ENCODE results near the gene FAM3A.
"Not testable (repeated sequence)": the region's sequence is repeated elsewhere in the genome, so short reads cannot be mapped to it uniquely, and the experiment has no call there.

FAM3A gene

DNA sequence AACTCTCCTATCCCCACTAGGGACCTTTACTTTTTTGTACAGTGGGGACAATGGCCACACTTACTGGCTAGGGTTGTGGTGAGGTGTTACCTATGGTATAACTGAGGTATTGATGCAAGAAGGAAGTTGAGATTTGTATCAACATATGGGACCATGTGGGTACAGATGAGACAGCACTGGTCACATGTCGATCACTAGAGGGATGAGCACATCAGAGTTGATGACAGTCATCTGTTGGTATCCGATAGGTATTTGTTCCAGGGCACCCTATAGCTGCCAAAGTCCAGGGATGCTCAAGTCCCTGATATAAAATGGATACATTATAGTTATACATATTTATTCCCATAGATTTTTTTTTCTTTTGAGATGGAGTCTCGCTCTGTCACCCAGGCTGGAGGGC, 13.0 kb downstream of the FAM3A start:
- no peak for DNase-seq (ENCODE audit: low read depth)

DNA sequence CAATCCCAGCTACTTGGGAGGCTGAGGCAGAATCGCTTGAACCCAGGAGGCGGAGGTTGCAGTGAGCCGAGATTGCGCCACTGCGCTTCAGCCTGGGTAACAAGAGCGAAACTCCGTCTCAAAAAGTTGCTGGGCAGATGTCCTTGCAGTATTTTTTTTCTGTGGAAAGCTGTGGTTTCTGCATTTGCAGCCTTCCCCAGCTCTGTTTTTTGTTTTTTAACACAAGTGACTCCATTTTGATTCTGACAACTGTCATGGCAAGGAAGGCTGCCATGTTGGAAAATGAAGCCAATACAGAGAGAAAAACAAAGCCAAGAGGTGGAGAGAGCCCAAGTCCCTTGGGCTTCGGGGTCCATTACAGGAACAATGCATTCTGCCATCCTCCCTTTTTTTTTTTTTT, 13.9 kb downstream of the FAM3A start:
- no peak for DNase-seq (ENCODE audit: low read depth)

GRCh38 chrX:154501423-154501822, 14.6 kb downstream of the FAM3A start:
- DNase-seq (ENCODE audit: low read depth), result not testable (repeated sequence)

DNA sequence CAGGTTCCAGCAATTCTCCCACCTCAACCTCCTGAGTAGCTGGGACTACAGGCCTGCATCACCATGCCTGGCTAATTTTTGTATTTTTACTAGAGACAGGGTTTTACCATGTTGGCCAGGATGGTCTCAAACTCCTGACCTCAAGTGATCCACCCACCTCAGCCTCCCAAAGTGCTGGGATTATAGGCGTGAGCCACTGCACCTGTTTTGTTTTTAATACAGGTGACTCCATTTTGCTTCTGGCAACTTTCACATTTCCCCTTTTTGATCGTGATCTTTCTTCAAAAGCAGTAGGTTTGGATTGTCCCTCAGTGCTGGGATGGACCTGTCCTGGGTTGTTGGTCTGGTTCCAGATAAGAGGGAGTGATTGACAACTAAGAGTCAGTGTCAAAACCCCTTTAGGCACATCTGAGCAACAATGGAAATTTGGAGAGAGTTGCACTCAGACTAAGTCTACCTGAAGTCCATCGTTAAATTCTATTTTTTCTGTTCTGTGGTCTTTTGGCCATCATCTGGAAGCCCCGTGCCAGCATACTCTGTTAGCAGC, 19.4 kb downstream of the FAM3A start:
- not testable (repeated sequence) for DNase-seq (ENCODE audit: low read depth)

DNA sequence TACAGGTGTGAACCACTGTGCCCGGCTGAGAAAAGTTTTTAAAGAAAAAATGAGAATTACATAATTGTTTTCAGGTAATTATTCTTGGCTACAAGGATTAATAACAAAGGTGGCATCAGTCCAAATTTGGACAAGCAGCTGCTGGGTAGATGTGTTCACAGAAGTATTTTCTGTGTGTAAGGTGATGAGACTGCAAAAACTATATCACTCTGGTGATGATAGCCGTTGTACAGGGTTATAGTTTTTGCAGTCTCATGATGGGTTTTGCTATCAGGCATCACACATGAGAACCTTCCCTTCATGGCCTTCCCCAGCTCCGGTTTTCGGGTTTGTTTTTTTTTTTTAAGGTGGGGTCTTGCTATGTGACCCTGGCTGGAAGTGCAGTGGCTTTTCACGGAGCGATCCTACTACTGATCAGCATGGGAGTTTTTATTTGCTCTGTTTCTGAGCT, 20.5 kb downstream of the FAM3A start:
- no peak for DNase-seq (ENCODE audit: low read depth)

DNA sequence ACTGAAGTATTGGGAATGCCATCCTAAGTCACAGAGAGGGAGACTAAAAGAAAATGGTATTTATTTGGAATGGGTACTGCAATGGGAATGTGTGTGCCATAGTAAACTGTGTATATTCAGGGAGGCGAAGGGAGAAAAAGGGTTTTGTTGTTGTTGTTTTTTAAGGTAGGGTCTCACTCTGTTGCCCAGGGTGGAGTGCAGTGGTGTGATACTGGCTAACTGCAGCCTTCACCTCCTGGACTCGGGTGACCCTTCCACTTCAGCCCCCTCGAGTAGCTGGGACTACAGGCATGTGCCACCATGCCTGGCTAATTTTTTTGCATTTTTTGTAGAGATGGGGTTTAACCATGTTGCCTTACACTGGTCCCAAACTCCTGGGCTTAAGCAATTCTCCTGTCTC, 21.3 kb downstream of the FAM3A start:
- DNase-seq (ENCODE audit: low read depth), result no peak

DNA sequence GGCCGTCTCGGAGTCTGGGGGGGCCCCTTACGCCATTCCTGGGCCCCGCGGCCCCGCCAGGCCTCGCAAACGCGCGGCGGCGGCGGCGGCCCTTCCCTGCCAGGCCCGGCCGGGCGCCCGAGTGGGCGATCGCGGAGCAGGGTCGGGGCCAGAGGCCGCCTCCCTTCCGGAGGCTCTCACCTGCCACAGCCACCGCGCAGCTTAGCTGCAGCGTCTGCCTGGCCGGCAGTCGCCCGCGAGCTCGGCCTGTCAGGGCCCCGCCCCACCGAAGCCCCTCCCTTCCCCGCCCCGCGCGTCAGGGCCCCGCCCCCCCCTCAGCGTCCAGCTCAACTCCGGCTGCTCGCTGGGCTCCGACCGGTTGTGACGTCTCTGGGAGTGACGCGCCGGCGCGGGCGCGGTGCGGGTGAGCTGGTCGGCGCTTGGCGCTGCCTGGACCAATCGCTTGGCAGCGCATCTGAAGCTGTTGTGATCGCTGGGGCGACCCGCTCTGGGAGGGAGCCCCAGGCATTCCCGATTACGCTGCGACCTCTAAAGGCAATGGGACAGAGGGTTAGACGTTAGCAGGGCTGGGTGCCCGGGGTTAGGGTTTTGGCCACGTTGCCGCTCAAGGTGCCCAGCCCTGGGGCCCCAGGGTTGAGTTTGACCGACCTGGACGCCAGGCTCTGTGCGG, 25.5 kb downstream of the FAM3A start, which contains the start of gene SLC10A3:
Gene SLC10A3, minus strand, starts transcription at position 216 of the 670 bp plus-strand sequence. CDS start 1,689 bp downstream, outside the sequence.
- peak; percentile 75 for DNase-seq (ENCODE audit: low read depth)

GRCh38 chrX:154490021-154490413, 26.0 kb downstream of the FAM3A start:
- DNase-seq (ENCODE audit: low read depth), result no peak

DNA sequence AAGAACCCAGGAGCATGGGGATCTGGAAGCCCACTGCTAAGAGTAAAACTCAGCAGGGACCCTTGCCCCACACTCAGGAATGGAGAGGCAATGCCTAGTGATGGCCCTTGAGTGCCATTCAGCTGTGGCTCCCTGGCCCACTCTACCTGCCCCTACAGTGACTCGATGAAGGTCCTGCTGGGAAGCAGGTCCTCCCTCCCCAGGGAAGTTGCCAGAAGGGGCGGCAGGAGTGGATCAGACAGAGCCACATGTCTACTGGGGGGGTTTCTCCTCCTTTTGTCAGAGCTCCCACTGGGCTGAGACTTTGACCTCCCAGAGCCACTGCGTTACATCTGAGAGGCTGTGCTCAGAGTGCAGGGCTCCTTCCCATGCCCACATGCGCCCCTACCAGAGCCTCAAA, 26.9 kb downstream of the FAM3A start:
- DNase-seq (ENCODE audit: low read depth), result no peak

GRCh38 chrX:154488336-154489075, 27.5 kb downstream of the FAM3A start:
- no peak for DNase-seq (ENCODE audit: low read depth)

DNA sequence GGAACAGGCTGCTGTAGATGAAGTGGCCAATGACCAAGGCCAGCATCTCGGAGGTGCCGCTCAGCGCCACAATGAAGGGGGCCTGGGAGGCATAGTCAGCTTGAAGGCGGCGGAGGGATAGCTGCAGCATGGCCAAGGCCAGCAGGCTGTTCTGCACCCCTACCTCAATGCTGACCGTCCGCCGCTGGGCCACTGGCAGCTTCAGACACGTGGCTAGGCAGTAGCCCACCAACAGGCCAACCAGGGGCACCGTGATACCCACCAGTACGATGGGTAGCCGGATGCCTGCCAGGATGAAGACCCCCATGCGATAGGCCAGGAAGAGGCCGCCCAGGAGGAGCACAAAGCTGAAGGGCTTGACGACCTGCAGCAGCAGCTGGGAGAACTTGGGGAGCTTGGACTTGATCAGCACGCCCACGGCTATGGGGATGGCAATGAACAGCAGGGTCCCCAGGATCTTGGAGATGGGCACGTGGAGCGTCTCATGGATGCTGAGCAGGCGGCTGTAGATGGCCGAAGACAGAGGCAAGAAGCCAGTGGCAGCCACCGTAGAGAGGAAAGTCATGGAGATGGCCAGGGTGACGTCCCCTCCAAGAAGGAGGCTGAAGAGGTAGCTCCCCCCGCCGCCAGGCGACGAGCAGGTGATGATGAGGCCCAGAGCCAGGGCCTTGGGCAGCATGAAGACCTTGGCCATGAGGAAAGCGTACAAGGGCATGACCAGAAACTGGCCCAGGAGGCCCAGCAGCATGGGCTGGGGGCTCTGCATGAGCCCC, 28.3 kb downstream of the FAM3A start:
- no peak for DNase-seq (ENCODE audit: low read depth)

DNA sequence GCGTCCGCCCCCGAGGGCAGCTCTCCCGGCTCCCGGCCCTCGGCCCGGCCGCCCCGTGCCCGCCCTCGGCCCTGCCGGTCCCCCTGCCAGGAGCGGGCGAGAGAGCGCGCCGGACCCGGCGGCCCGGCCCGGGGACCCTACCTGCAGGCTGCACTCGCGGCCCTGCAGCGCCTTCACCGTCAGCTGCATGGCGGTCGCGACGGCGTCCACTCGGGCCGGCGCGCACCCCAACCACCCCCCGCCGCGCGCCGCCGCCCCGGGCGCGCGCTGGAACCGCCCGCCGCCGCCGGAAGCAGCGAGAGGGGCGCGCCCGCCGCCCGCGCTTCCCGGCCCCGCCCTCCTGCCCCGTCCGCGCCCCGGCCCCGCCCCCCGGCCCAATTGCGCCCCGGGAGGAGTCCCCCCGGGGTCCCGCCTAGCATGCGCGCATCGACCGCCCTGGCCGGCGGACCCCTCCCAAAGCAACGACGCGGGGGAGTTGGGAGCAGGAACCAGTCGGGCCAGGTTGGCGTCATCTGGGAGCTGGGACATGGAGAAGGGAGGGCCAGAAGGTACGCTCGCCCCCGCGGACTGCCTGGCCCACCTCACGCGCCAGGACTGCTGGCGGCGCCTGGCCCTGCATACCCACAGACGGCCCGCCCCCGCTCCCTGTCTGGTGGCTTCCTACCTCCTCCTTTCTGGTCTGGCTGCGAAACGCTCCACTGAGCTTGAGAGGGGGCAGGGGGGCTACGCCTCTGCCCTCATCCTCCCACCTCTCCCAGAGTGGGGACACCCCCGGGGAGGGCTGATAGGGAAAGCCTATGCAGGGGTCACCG, 29.4 kb downstream of the FAM3A start, which contains the start of gene UBL4A:
Gene UBL4A, minus strand, starts transcription at position 220 of the 812 bp plus-strand sequence. Its CDS starts 31 bp downstream, at position 189.
- no peak for DNase-seq (ENCODE audit: low read depth)

- no peak for DNase-seq (ENCODE audit: low read depth)
Observed at GRCh38 chrX:154486052-154486395, 30.0 kb downstream of the FAM3A start.

- DNase-seq (ENCODE audit: low read depth), result no peak
Observed at GRCh38 chrX:154485150-154486051, 30.6 kb downstream of the FAM3A start.

DNA sequence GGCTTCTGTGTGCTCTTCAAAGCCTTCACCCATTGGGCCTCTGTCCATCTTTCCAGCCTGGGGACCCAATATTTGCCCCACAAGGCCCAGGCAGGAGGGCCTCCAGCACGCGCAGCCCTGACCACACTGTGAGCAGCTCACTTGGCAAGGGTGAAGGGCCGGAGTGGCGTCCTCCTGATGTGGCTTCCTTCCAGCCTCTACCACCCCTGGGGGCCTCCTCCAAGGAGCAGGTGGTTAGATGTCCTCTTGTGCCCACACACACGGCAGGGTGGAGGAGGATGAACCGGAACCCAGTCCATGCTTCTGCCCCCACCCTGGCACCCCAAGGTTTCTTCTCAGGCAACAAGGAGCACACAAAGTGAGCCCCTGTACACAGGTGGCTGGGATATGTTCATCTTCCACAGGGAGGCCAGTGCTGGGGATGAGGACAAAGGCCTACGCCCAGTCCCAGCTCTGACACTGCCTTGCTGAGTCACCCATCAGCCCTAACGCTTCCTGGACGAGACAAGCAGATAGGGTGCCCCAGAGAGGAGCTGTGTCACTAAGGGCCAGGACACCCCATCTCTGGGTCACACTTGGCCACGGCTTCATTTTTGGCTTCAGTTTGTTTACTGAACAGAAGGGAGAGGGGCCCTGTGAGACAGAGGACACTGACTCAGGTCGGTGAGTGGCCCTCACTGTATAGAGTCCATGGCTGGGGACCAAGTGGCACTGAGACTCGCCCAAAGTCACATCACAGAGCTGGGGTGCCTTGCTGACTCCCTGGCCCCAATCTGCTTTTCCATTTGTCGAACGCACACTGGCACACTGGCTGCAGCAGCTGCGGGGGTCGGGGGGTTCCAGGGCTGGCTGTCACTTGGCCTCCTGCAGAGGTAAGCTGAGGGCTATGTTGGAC, 31.5 kb downstream of the FAM3A start:
- no peak for DNase-seq (ENCODE audit: low read depth)

DNA sequence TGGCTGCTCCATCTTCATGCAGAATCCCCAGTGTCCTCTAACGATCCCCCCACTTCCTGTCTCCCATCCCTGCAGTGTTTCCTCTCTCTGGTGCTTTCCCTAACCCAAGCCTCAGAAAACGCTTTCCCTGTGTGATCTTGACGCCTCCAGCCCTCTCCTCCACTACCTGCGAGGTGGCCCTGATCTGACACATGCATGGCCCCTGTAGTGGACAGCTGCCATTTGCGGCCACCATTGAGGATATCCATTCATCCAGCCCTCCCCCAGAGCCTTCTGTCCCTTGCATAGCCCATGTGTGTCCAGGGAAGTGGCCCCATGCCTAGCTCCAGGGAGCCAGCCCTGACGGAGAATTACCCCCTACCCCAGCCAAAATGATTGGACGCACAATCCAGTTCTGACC, 32.7 kb downstream of the FAM3A start:
- no peak for DNase-seq (ENCODE audit: low read depth)

- no peak for DNase-seq (ENCODE audit: low read depth)
Observed at GRCh38 chrX:154482786-154483185, 33.2 kb downstream of the FAM3A start.

GRCh38 chrX:154481911-154482601, 34.0 kb downstream of the FAM3A start:
- no peak for DNase-seq (ENCODE audit: low read depth)

GRCh38 chrX:154481195-154481594, 34.8 kb downstream of the FAM3A start:
- no peak for DNase-seq (ENCODE audit: low read depth)

All from activated gamma-delta T cell treated with anti-CD3 and anti-CD28 coated beads, Interleukin-2, amount 50 U/mL, for 16 hours (primary cell).